BJ (cell line): Measurements from ENCODE around the gene UBE2L5. TPM values are rescaled to one million over a fixed set of nuclear protein-coding genes. Genes with fewer than 3 reads are reported as not detected.
"Not testable (repeated sequence)": the region's sequence is repeated elsewhere in the genome, so short reads cannot be mapped to it uniquely, and the experiment has no call there.

Experiments
- CTCF ChIA-PET: fragments of 350-600 bp; formaldehyde crosslinking; extraction: SDS; loops from one replicate; lab custom pipeline; 2021; ENCODE audit warnings: antibody characterized with exemption, inconsistent platforms; lab: Yijun Ruan, JAX
- POLR2A ChIA-PET: fragments of 300-600 bp; sonication (Branson Sonifier 250); formaldehyde crosslinking; extraction: SDS; loops from one replicate; lab custom pipeline; 2021; ENCODE audit warnings: antibody characterized with exemption; lab: Charles Lee
- DNase-seq: peaks from one replicate; pipeline ENCODE4 v3.0.0-alpha.2; 2011; ENCODE audit warnings: low read depth
- H3K27me3 ChIP-seq: 2 replicates; pipeline ENCODE4 v1.6.0; 2011; ENCODE audit warnings: low read length; ENCODE audit not compliant: control insufficient read depth, insufficient read depth
- H3K36me3 ChIP-seq: 2 replicates; pipeline ENCODE4 v1.5.1; 2011; ENCODE audit warnings: low read length; ENCODE audit not compliant: control insufficient read depth, insufficient read depth
- H3K4me3 ChIP-seq: 2 replicates; pipeline ENCODE4 v1.5.1; 2011; ENCODE audit warnings: low read depth, mild to moderate bottlenecking, control low read depth, low read length
- CTCF ChIP-seq: IDR thresholded peaks from 2 replicates; pipeline ENCODE4 v1.5.1; 2011; ENCODE audit warnings: low read depth, mild to moderate bottlenecking, control low read depth, inconsistent platforms, low read length, moderate library complexity; ENCODE audit not compliant: insufficient read depth
- polyA plus RNA-seq: library from polyadenylated mRNA; depleted of rRNA; stranded (reverse); fragments of >200 nt; gene quantifications from 2 replicates; pipeline ENCODE4 v1.2.3, GENCODE V29; 2011

Gene UBE2L5
- polyA plus RNA-seq, 1 experiment: not detected

- no peak for DNase-seq
- Histone ChIP-seq H3K36me3 (no peaks in the 10 kb centered on the region), H3K4me3 (no peak overlapping the region), H3K27me3 (no peaks in the 10 kb centered on the region)
- ChIA-PET CTCF (interaction anchor here (1.0 kb wide), 1 partner anchor 137 kb away, joined by 4 read pairs; no protein-coding TSS in a partner anchor), POLR2A (no interaction called here)
- TF ChIP-seq CTCF: no peak
Observed at GRCh38 chr13:30443957-30444404, 21.7 kb downstream of the UBE2L5 start.

GRCh38 chr13:30446126-30446500 is 23.8 kb downstream of the UBE2L5 start:
- ChIA-PET CTCF (interaction anchor here (1.1 kb wide), 1 partner anchor 11 kb away, joined by 3 read pairs; no protein-coding TSS in a partner anchor), POLR2A (no interaction called here)
- no peaks in the 10 kb centered on the region for H3K36me3 ChIP-seq
- TF ChIP-seq CTCF: no peak
- no peaks in the 10 kb centered on the region for H3K27me3 ChIP-seq
- no peak for DNase-seq
- no peak overlapping the region for H3K4me3 ChIP-seq

- Histone ChIP-seq H3K36me3 (no peaks in the 10 kb centered on the region), H3K4me3 (no peak overlapping the region), H3K27me3 (no peaks in the 10 kb centered on the region)
- no peak for DNase-seq
- no peak for TF ChIP-seq CTCF
- POLR2A ChIA-PET: no interaction called here
- CTCF ChIA-PET: interaction anchor here (0.6 kb wide), 1 partner anchor 289 kb away, joined by 4 read pairs; no protein-coding TSS in a partner anchor
Observed at GRCh38 chr13:30448441-30448840, 26.1 kb downstream of the UBE2L5 start.

GRCh38 chr13:30450066-30450465 is 27.8 kb downstream of the UBE2L5 start:
- ChIA-PET POLR2A (no interaction called here), CTCF (no interaction called here)
- H3K27me3 ChIP-seq: no peaks in the 10 kb centered on the region
- no peak for DNase-seq
- H3K4me3 ChIP-seq: no peak overlapping the region
- H3K36me3 ChIP-seq: no peaks in the 10 kb centered on the region
- no peak for TF ChIP-seq CTCF

- POLR2A ChIA-PET, DNase-seq, H3K36me3 ChIP-seq, H3K27me3 ChIP-seq, H3K4me3 ChIP-seq: not testable (repeated sequence)
- CTCF ChIA-PET: interaction anchor here (0.7 kb wide), 2 partner anchors 15 to 336 kb away, joined by 3 read pairs; no protein-coding TSS in a partner anchor
Observed at GRCh38 chr13:30451476-30451875, 29.2 kb downstream of the UBE2L5 start.

- DNase-seq: no peak
- H3K27me3 ChIP-seq: no peaks in the 10 kb centered on the region
- no peak for TF ChIP-seq CTCF
- POLR2A ChIA-PET: no interaction called here
- H3K4me3 ChIP-seq: no peak overlapping the region
- CTCF ChIA-PET: interaction anchor here (0.5 kb wide), 1 partner anchor 411 kb away, joined by 4 read pairs; no protein-coding TSS in a partner anchor
- no peaks in the 10 kb centered on the region for H3K36me3 ChIP-seq
Observed at GRCh38 chr13:30453727-30454126, 31.4 kb downstream of the UBE2L5 start.
